Renal cortex interstitium (tissue), 11 donors: ENCODE data around the gene CACNA1D. TPM values are rescaled to one million over a fixed set of nuclear protein-coding genes. Genes with fewer than 3 reads are reported as not detected.

Experiments used
- DNase-seq, 11 donors: peaks; one replicate each; pipeline ENCODE4 v3.0.0-alpha.2; 2013; ENCODE audit warnings: low read depth in 9 of 11, low spot score in 4 of 11; ENCODE audit errors: extremely low read depth in 1 of 11
- polyA plus RNA-seq, 3 donors: library from polyadenylated mRNA; unstranded; fragments of 120-200 nt; gene quantifications; one replicate each; pipeline ENCODE4 v1.2.1, GENCODE V29; 2013; ENCODE audit not compliant: insufficient read length in 3 of 3

The CACNA1D gene
- polyA plus RNA-seq, 3 donors = 11.0 to 18.2 (median 12.9) TPM

GRCh38 chr3:53836084-53836872 is 341.9 kb downstream of the CACNA1D start:
- no peak for DNase-seq

- DNase-seq = no peak
These were observed 342.9 kb downstream of the CACNA1D start for GRCh38 chr3:53837331-53837730.

- no peak for DNase-seq
These were observed 346.9 kb downstream of the CACNA1D start for GRCh38 chr3:53841296-53841695.

GRCh38 chr3:53842436-53843194 is 348.2 kb downstream of the CACNA1D start:
- DNase-seq = peak in 6 of 11 donors; percentile 19 to 55 (median 30)

GRCh38 chr3:53843195-53844177 is 349.1 kb downstream of the CACNA1D start:
- no peak for DNase-seq

GRCh38 chr3:53844262-53845102 is 350.1 kb downstream of the CACNA1D start:
- DNase-seq = no peak

GRCh38 chr3:53845103-53845880 is 350.9 kb downstream of the CACNA1D start:
- peak in 10 of 11 donors; percentile 26 to 62 (median 53) for DNase-seq

- peak in 1 of 11 donors; percentile 39 for DNase-seq
These were observed 351.4 kb downstream of the CACNA1D start for GRCh38 chr3:53845881-53846133.

GRCh38 chr3:53846134-53846850 is 351.9 kb downstream of the CACNA1D start, which contains the start of the genes CHDH and IL17RB:
TSS of gene CHDH (minus strand) at chr3:53846419. CDS start at chr3:53824008, 22,411 bp downstream.
TSS of gene IL17RB (plus strand) at chr3:53846568. CDS start at chr3:53846589, 21 bp downstream.
- peak in 8 of 11 donors; percentile 36 to 48 (median 41) for DNase-seq

GRCh38 chr3:53846851-53847155 is 352.4 kb downstream of the CACNA1D start:
- DNase-seq = no peak

GRCh38 chr3:53849916-53850315 is 355.5 kb downstream of the CACNA1D start:
- DNase-seq = no peak

GRCh38 chr3:53850895-53851294 is 356.5 kb downstream of the CACNA1D start:
- peak in 1 of 11 donors; percentile 18 for DNase-seq

- DNase-seq = no peak
These were observed 362.6 kb downstream of the CACNA1D start for GRCh38 chr3:53856964-53857363.

GRCh38 chr3:53858096-53858741 is 363.8 kb downstream of the CACNA1D start:
- DNase-seq = no peak

GRCh38 chr3:53859178-53859577 is 364.8 kb downstream of the CACNA1D start:
- DNase-seq = no peak

GRCh38 chr3:53860196-53860595 is 365.8 kb downstream of the CACNA1D start:
- DNase-seq = no peak

GRCh38 chr3:53862241-53862640 is 367.8 kb downstream of the CACNA1D start:
- no peak for DNase-seq
